HG02981 (cell line): ENCODE measurements around the gene OR51B5.
"Not testable (repeated sequence)": the region's sequence is repeated elsewhere in the genome, so short reads cannot be mapped to it uniquely, and the experiment has no call there.

Experiments used
- ATAC-seq: cut with Tn5 transposase; IDR thresholded peaks from one replicate; pipeline ENCODE4 v1.9.1; 2021; ENCODE audit warnings: mild to moderate bottlenecking, moderate library complexity; ENCODE audit not compliant: unreplicated experiment

The OR51B5 gene, protein sequence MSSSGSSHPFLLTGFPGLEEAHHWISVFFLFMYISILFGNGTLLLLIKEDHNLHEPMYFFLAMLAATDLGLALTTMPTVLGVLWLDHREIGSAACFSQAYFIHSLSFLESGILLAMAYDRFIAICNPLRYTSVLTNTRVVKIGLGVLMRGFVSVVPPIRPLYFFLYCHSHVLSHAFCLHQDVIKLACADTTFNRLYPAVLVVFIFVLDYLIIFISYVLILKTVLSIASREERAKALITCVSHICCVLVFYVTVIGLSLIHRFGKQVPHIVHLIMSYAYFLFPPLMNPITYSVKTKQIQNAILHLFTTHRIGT

DNA sequence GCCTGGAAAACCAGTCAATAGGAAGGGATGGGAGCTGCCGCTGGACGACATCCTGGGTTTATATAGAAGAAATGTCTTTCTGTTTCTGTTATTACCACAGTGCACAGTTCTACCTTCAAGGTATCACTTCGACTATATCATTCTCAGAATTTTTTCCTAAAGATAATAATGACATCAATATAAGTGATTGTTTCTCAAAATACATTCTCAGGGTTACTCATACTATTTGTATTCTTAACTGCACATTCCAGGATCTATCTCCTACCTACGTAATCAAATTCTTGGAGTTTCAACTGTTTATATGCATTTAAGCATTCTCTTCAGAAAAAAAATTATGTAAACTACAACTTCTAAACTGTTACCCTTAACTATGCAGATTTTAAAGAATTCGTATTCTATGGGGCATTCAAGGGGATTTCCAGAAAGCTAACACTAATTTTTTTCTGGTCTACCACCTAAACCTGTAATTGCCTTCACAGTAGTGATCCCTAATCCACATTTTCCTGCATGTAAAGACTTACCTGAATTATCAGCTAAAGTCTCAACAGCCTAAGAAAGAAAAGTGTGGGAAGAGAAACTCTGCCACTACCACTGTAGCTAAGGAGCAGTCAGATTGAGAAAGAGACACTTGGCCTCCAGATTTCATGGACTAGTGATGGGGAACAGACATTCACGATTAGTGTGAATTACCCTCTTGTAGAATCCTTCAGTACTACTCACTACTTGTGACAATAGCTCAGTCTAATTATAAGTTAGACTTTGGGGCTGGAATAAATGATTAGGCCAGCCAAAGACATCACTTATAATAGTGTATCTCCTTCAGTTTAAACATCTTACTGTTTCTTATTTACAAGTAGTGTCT lies at the start of gene OR51B5:
TSS of gene OR51B5 (minus strand) at position 51 of the 862 bp plus-strand sequence. CDS start at position 51, 0 bp downstream.
- no peak for ATAC-seq

DNA sequence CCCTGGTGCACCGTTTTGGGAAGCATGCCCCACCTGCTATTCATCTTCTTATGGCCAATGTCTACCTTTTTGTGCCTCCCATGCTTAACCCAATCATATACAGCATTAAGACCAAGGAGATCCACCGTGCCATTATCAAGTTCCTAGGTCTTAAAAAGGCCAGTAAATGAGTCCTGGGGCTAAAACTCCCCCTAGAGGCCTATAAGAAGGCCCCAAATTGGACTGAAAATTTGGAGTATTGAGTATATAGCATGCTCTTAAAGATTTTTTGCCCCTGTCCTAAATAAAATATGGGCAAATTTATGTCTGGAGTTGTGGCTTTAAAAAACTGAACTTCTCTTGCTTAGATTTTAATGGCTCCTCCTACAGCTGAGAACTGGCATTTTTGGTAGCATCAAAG lies 46.9 kb upstream of the OR51B5 start:
- no peak for ATAC-seq

DNA sequence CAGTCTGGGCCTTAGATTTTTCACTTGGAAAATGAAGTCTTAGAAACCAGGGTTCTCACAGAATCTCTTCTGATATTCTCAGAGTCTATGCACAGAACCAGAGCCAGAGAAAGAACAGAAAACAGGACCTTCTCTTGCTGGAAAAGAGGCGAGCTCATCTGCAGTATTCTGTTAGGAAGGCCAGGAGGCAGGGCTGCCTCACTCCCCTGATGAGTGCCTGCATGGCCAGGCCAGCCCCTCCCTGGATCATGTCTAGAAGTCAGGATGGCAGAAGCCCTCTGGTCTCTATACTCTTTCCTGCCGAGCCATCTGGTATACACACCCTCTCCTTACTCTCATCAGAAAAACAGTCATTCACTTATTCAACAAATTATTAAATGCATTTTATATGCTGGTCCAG lies 41.0 kb upstream of the OR51B5 start:
- ATAC-seq = no peak

DNA sequence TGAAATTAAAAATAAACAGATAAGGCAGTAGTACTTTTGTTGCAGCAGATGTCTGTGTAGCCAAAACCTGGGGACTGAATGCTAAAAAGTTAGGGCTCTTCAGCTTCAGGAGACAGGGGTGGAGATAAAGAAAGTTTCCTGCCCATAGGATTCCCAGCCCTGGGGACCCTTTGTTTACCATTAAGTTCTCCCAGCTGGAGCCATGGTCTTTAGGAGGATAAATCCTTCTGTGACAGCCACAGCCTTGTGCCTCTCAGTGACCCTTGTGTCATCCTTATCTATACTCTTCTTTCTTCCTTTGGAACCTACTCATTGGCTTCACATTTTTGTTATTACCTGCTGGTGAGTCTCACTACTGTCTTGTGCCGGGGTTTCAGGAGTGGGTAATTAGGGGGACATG lies 40.3 kb upstream of the OR51B5 start, which contains the start of gene OR51M1:
TSS of gene OR51M1 (plus strand) at position 237 of the 400 bp plus-strand sequence. CDS start 5,587 bp downstream, outside the sequence.
- ATAC-seq = no peak

DNA sequence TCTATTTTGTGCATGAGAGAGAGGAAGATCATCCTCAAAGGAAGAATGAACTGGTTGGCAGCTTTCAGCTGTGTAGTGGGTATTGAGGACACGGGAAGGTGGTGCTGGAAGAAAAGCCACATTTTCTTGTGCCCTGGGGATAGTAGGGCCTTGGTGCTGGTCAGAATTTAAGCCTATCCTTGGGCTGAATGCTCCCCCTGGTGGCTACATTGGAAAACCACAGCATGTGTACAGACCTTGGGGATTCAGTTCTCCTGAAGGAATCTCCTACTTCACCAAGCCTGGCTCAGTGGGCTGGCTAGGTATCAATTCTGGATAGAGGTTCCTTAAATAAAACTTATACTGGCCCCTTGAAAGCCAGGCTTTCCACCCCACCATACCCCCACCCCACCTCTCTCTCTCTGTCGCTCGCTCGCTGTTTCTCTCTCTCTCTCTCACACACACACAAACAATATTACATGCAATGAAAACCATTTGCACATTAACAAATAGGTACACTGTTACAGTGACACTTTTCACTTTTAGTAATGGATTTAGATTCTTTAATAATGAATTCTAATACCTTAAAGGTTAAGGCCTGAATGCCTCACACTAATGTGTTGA lies 37.5 kb upstream of the OR51B5 start:
- ATAC-seq = peak; percentile 98

- peak; percentile 53 for ATAC-seq
Observed at GRCh38 chr11:5369789-5370188, 26.5 kb upstream of the OR51B5 start.

- peak; percentile 44 for ATAC-seq
Observed at GRCh38 chr11:5368502-5369043, 25.2 kb upstream of the OR51B5 start.

DNA sequence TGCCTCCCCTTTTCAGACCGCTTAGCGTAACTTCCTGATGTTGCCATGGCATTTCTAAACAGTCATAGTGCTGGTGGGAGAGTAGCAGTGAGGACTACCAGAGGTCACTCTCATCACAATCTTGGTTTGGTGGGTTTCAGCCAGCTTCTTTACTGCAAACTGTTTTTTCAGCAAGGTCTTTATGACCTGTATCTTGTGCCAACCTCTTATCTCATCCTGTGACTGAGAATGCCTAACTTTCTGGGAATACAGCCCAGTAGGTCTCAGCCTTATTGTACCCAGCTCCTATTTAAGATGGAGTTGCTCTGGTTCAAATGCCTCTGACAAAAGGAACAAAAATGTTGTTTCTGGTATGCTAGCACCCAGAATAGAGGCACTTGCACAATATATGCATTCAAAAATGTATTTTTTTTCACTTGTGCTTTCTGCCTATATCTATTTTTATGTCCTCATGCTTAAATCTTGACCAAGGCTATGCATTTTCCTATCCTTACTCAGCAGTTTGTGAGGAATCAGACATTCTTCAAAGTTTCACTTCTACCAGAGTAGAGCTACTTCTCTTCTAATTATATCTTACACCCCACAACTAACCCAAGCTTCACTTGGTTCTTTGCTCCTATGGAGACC lies 24.2 kb upstream of the OR51B5 start:
- peak; percentile 34 for ATAC-seq

DNA sequence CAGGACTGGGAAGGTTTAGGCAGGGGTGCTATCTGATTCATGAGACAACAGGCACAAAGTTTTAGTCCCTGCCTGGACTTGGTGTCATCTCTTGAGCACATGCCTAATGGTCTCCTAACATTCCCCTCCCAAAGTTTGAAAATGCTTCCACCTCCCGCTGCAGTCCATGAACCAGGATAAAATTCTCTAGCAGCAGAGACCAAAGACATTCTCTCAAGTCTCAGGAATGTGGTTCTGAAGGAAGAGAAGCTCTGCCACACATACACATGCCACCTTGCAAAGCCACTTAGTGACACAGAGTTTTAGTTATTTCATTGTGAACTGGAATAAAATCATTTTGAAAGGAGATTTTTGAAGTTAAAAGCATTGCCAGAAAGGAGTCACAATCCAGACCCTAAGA lies 23.5 kb upstream of the OR51B5 start:
- ATAC-seq = no peak

DNA sequence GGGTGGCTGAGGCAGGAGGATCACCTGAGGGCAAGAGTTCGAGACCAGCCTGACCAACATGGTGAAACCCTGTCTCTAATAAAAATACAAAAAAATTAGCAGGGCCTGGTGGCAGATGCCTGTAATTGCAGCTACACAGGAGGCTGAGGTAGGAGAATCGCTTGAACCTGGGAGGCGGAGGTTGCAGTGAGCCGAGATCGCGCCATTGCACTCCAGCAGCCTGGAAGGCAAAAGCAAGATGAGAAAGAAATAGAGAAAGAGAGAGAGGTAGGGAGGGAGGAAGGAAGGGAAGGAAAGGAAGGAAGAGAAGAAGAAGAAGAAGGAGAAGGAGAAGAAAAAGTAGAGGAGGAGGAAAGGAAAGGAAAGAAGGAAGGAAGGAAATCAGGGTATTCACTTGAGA lies 23.0 kb upstream of the OR51B5 start:
- ATAC-seq = not testable (repeated sequence)

DNA sequence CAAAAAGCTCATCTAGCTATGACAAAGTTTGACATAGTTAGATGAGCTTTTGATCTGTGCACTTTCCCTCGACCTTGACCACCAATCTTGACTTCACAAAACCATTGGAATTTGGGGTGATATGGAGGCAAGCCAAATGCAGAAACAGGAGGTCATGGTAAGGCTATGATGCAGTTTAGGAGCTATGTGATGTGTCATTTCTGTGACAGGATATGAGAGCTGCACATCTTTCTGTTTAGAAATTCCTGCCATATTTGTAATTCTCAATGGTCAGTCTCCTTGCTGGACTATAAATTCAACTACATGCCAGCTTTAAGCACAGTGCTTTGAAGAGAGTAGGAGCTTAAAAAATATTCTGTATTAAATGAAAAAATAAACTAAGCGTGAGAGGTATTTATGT lies 20.9 kb upstream of the OR51B5 start:
- ATAC-seq = no peak

DNA sequence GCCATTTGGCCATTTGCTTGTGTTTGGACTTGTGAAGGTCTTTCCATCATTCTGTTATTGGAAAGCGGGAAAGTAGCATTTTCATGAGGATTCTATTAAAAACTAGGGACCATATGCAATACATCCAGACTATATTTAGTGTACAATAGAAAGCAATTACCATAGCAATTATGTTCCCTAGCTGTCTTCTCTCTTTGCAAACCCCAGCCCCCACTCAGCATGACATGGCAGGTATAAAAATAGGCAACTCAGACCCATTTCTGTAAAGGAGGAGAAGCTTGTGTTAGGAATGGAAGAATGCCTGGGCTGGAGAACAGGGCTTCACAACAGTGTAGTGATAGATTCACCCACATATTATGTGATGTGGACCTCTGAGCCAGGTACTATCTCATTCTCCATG lies 20.4 kb upstream of the OR51B5 start:
- ATAC-seq = no peak

DNA sequence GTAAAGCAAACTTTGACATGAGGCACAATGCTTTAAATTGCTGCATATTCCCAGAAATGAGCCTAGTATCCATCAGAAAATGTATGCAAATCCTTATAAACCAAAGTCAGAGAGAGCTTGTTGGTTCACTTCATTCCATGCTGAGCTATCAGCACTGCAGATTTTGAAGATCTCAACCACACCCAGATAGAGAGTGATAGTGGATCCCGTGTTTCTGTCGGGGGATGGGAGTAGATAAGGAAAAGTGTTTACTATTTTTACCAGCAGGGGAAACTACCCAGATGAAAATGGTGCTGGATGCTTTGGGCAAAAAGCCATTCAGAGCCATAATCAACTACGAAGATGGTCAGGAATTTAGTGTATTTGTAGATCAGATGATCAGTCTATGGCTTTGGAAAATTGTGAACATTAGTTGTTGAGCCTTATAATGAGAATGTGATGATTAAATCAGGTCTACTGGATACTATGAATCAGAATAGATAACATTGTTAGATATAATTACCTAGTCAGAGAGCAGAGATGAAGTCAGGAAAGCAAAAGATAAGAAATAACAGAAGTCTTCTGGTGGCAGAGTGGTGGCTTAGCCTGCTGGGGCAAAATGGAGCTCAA lies 18.8 kb upstream of the OR51B5 start:
- no peak for ATAC-seq

- not testable (repeated sequence) for ATAC-seq
Observed at GRCh38 chr11:5356031-5356430, 12.7 kb upstream of the OR51B5 start.

DNA sequence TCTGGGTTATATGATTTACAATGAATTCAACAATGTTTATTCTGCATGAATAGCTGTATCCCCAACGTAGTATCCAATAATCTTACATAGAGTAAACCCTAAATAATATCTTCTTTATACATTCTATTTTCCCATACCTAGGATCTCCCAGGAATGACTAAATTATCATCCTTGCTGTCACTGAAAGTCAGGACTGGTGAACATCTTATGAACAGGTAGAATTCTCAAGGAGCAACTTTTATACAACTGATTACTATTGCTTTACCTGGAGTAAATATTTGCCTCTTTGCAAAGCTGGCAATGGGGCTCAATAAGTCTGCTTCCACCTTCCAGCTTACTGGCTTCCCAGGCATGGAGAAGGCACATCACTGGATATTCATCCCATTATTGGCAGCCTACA lies 7.9 kb upstream of the OR51B5 start, which contains the start of gene OR51B6:
TSS of gene OR51B6 (plus strand) at position 301 of the 400 bp plus-strand sequence. CDS start at position 301, 0 bp downstream.
- no peak for ATAC-seq

- no peak for ATAC-seq
Observed at GRCh38 chr11:5349550-5349949, 6.2 kb upstream of the OR51B5 start.

- ATAC-seq = no peak
Observed at GRCh38 chr11:5348551-5349194, 5.3 kb upstream of the OR51B5 start.

DNA sequence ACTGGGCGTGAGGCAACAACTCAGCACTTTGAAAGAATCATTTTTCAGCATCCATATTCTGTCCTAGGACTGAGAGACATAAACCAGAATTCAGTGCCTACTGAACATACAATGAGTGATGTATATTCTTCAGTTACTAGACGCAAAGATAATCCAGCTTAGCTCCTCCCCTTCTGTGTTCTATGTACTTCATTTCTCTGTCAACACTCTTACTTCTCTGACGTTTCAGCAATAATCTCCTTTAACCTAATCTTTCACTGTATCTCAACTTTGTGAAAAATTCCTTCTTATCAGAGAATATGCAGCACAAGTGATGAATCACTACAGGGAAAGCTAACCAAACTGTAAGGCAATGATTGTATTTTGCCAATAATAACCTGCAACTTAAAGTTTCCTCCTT lies 2.5 kb upstream of the OR51B5 start:
- no peak for ATAC-seq

DNA sequence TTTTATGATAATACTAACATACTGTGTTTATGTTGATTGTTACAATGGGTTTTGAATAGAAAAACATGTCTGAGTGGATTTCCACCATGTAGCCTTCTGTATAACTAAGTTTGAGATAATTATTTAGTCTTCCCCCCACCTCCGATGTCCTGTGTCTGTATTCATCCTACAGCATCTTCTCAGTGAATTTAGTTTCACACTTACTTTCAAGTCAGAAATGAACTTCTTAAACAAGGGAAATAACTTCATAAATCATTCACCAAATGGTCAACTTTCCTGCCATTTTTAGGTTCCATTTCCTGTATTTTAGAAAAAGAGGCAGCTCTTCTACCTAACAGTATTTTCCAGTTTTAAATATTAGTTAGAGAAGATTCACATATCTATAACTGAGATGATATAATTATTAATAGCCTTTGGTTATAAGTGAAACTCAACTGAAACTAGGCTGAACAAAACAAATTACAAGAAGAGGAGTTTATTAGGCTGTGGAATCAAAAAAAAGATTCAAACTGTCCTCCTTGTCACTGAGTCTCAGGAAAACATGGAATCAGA lies 3.5 kb downstream of the OR51B5 start:
- peak; percentile 72 for ATAC-seq
